HFFc6 (cell line): ENCODE results near the gene NRG4. TPM values are rescaled to one million over a fixed set of nuclear protein-coding genes. Genes with fewer than 3 reads are reported as not detected.
A peak's percentile ranks its signal among the peaks of the same experiment; 100 is the strongest.

ENCODE experiments used
- DNase-seq: peaks from one replicate; pipeline ENCODE4 v3.0.0-alpha.2; 2018
- H3K27ac Mint-ChIP-seq: 2 replicates; pipeline ENCODE4 v1.8.0; 2020; ENCODE audit warnings: mild to moderate bottlenecking, mixed read lengths
- H3K27me3 Mint-ChIP-seq: 2 replicates; pipeline ENCODE4 v1.8.0; 2021; ENCODE audit warnings: mild to moderate bottlenecking, moderate library complexity, mixed read lengths; ENCODE audit not compliant: insufficient read depth
- H3K36me3 Mint-ChIP-seq: 2 replicates; pipeline ENCODE4 v1.8.0; 2021; ENCODE audit warnings: low read depth, mixed read lengths
- H3K4me1 Mint-ChIP-seq: 2 replicates; pipeline ENCODE4 v1.8.0; 2020; ENCODE audit warnings: low read depth, mixed read lengths
- H3K4me3 Mint-ChIP-seq: 2 replicates; pipeline ENCODE4 v1.8.0; 2020; ENCODE audit warnings: mild to moderate bottlenecking, moderate library complexity, mixed read lengths
- H3K9me3 Mint-ChIP-seq: 2 replicates; pipeline ENCODE4 v1.8.0; 2020; ENCODE audit warnings: mild to moderate bottlenecking, mixed read lengths
- total RNA-seq, 6 experiments: library from RNA; stranded (reverse); fragmentation: NEBNext Ultra II Directional; extraction: Animal tissue kit (Norgen Biotek cat#: 25700); gene quantifications; 2 replicates in 1 of 6; 3 replicates in 5 of 6; pipeline ENCODE4 v1.2.3, GENCODE V29; 2021
- TF ChIP-seq, protein P1 (sequence below): fragments of 200-600 bp; sonication (generic); IDR thresholded peaks from 2 replicates; pipeline ENCODE4 v1.5.0; 2021; ENCODE audit warnings: antibody characterized with exemption, mild to moderate bottlenecking

NRG4 gene
- total RNA-seq, 6 experiments from 2014 or later = not detected

DNA sequence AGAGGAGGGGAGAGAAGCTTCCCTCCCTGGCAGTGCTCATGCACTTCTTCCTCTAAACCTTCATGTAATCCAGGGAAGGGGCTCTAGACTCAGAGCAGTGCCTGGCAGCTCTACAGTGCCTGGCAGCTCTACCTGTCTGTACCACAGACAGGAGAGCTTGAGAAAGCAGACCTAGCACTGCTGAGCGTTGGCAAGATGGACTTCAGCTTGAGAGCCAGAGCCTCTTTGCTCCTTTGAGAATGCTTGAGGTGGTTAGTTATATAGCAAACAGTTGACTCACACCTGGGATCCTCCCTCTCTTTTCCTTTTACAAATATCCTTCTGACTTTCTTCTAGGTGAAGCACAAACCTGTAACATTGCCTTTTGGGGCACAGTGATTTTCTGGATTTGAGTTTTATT, 87.6 kb downstream of the NRG4 start:
- TF ChIP-seq, protein P1, sequence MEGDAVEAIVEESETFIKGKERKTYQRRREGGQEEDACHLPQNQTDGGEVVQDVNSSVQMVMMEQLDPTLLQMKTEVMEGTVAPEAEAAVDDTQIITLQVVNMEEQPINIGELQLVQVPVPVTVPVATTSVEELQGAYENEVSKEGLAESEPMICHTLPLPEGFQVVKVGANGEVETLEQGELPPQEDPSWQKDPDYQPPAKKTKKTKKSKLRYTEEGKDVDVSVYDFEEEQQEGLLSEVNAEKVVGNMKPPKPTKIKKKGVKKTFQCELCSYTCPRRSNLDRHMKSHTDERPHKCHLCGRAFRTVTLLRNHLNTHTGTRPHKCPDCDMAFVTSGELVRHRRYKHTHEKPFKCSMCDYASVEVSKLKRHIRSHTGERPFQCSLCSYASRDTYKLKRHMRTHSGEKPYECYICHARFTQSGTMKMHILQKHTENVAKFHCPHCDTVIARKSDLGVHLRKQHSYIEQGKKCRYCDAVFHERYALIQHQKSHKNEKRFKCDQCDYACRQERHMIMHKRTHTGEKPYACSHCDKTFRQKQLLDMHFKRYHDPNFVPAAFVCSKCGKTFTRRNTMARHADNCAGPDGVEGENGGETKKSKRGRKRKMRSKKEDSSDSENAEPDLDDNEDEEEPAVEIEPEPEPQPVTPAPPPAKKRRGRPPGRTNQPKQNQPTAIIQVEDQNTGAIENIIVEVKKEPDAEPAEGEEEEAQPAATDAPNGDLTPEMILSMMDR = no peak
- Mint-ChIP-seq H3K4me3 (no peak overlapping the region), H3K27me3 (no peaks in the 10 kb centered on the region; the same call in 1 of the 2 replicates), H3K4me1 (peaks cover 63% of the 10 kb centered on the region), H3K27ac (no peak overlapping the region), H3K9me3 (no peaks in the 10 kb centered on the region), H3K36me3 (peaks cover 28% of the 10 kb centered on the region)
- no peak for DNase-seq

DNA sequence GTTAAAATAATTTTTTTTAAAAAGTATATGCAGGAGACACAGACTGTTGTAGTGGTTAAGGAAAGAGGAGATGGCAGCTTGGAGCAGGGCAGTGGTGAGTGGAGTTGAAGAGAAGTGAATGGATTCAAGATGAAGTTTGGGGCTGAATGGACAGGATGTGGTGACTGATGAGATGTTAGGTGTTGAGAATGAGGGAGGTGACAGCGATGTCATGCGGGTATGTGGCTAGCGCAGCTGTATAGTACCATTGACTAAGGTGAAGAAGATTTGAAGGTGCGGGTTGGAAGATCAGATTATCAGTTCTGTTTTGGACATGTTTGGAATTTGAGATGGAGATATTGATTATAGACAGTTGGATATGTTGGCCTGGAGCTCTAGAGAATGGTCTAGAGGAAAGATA, 88.5 kb downstream of the NRG4 start:
- Mint-ChIP-seq H3K27me3 (no peaks in the 10 kb centered on the region; the same call in 1 of the 2 replicates), H3K27ac (no peak overlapping the region; the same call in 1 of the 2 replicates), H3K4me1 (peaks cover 63% of the 10 kb centered on the region), H3K36me3 (peaks cover 28% of the 10 kb centered on the region), H3K9me3 (no peaks in the 10 kb centered on the region), H3K4me3 (no peak overlapping the region)
- DNase-seq = no peak
- TF ChIP-seq, protein P1 = no peak

DNA sequence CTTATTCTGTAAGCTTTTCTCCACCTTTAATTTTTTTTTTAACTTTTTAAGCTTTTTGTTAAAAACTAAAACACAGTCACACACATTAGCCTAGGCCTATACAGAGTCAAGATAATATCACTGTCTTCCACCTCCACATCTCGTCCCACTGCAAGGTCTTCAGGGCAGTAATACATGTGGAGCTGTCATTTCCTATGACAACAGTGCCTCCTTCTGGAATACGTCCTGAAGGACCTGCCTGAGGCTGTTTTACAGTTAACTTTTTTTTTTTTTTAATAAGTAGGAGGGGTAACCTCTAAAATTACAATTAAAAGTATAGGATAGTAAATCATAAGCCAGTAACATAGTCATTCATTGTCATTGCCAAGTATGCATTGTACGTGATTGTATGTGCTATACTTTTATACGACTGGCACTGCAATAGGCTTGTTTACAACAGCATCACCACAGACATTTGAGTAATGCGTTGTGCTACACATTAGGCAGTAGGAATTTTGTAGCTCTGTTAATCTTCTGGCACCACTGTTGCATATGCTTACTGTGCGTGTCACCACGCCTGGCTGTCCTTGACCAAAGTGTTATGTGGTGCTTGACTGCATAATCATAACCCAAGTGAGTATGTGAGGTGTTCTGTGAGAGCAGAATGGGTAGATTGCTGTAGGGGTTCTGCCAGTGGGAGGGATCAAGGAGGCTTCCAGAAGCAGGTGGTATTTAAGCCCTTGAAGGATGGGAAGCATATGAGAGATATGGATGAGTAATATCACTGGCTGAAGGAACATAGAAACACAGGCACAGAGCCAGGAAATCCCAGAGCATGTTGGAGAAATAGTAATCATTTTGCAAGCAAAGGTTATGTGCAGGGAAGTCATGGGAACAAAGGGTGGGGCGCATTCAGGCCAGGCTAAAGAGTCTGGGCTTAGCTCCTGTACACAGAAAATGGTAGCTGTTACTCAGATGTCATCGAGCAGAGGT, 90.2 kb downstream of the NRG4 start:
- Mint-ChIP-seq H3K4me3 (no peak overlapping the region), H3K27me3 (no peaks in the 10 kb centered on the region; the same call in 1 of the 2 replicates), H3K27ac (peak overlapping the region; percentile 34), H3K36me3 (peaks cover 41% of the 10 kb centered on the region), H3K4me1 (peaks cover 56% of the 10 kb centered on the region), H3K9me3 (no peaks in the 10 kb centered on the region)
- TF ChIP-seq, protein P1 = peak; percentile 71
- peak; percentile 60 for DNase-seq

DNA sequence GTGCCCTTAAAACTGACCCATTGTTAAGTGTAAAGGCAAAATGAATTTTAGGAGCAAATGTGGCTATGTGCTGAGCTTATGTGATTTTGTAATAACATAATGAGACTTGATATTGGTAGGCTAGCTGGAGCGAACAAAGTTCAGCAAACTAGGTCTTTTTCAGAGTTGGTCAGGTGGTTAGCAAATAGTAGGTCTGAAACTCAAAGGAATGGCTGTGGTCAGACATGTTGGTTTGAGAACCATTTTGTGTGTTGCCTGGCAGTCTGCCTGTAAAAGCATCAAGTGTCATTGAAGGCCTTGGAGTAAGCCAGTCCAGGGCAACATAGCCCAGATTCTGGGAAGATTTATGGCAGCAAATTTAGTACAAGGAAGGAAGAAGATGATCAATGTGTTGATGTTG, 92.1 kb downstream of the NRG4 start:
- no peak for DNase-seq
- no peaks in the 10 kb centered on the region; the same call in 1 of the 2 replicates for H3K27me3 Mint-ChIP-seq
- peaks cover 41% of the 10 kb centered on the region for H3K4me1 Mint-ChIP-seq
- H3K27ac Mint-ChIP-seq = no peak overlapping the region; the same call in 1 of the 2 replicates
- peaks cover 36% of the 10 kb centered on the region for H3K36me3 Mint-ChIP-seq
- H3K9me3 Mint-ChIP-seq = no peaks in the 10 kb centered on the region
- no peak overlapping the region for H3K4me3 Mint-ChIP-seq
- TF ChIP-seq, protein P1 = no peak

DNA sequence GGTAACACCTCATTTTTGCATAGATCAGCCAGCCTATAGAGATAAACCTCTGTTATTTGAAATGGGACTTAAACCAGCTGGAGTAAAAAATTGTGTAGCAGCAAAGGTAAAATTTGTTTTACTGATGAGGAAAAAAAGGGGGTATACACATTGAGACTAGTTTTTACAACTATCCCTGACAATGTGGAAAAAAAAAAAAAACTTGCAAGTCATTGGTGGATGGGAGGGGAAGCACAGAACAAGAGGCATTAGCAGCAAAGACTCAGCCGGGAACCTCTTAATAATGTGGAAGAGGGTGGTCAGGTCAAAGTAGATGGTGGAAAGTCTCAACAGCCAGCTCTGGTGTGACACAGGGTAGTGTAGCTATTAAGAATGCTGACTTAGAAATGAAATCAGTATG, 94.1 kb downstream of the NRG4 start:
- H3K4me3 Mint-ChIP-seq = no peak overlapping the region
- H3K27ac Mint-ChIP-seq = no peak overlapping the region
- TF ChIP-seq, protein P1 = no peak
- DNase-seq = no peak
- H3K36me3 Mint-ChIP-seq = peaks cover 37% of the 10 kb centered on the region
- no peaks in the 10 kb centered on the region for H3K9me3 Mint-ChIP-seq
- H3K4me1 Mint-ChIP-seq = peaks cover 27% of the 10 kb centered on the region
- no peaks in the 10 kb centered on the region for H3K27me3 Mint-ChIP-seq
